ENCODE data around the gene ARL16. TPM values are rescaled to one million over a fixed set of nuclear protein-coding genes. Genes with fewer than 3 reads are reported as not detected.

The ARL16 gene
- total RNA-seq, 1 donor from 2014 or later, result 32.1 TPM

DNA sequence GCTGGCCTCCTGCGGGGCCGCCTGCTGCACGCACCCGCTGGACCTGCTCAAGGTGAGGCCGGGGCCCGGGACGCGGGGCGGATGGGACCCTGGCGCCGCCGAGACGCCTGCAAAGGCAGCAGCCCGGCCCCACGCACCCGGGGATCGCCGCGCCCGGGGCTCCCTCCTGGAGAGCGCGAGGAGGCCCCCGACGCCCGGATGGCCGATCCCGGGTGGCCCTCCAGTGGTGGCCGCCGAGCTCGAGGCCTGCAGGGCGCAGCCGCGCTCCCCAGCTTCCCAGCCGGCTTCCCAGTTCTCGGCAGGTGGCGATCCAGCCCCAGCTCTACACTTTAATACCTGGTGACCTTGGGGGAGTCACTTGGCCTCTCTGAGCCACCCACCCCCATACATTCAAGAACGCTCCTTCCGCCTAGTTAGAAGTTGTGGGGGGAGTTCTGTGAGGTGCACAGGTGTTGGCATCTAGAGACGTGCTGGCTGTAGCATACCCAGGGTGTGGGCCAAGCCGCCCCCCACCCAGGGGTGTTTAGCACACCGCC lies 28.9 kb upstream of the ARL16 start:
- DNase-seq, result no peak

DNA sequence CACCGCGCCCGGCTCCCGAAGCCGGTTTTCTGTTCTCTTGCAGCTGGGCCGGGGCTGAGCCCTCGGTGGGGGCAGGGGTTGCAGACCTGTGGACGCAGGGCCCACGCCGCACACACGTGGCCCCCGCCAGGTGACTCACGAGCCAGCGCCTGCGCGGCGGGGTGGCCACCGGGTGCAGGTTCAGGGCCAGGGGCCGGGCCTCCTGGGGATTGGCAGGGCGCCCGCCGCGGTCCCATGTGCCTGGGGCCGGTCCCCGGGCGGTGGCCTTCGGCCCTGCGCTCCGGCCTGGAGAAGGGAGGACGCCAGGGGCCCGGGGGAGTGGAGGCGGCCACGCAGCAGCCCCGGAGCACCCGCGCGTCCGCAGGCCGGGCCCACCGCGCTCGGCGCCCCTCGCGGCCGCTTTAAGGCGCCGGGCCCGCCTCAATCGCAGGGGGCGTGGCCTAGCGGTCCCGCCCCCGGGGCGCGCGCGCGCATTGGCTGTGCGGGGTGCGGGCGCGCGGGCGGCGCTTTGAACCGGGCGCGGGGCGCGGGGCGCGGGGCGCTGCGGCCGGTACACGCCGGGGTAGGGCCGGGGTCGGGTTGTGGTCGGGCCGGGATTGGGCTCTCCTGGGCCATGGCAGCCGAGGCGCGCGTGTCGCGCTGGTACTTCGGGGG lies 28.3 kb upstream of the ARL16 start, which contains the start of gene SLC25A10:
Gene SLC25A10 (plus strand): TSS at position 471 of the 654 bp plus-strand sequence. CDS start 143 bp downstream, at position 614.
- DNase-seq, result peak; percentile 28

DNA sequence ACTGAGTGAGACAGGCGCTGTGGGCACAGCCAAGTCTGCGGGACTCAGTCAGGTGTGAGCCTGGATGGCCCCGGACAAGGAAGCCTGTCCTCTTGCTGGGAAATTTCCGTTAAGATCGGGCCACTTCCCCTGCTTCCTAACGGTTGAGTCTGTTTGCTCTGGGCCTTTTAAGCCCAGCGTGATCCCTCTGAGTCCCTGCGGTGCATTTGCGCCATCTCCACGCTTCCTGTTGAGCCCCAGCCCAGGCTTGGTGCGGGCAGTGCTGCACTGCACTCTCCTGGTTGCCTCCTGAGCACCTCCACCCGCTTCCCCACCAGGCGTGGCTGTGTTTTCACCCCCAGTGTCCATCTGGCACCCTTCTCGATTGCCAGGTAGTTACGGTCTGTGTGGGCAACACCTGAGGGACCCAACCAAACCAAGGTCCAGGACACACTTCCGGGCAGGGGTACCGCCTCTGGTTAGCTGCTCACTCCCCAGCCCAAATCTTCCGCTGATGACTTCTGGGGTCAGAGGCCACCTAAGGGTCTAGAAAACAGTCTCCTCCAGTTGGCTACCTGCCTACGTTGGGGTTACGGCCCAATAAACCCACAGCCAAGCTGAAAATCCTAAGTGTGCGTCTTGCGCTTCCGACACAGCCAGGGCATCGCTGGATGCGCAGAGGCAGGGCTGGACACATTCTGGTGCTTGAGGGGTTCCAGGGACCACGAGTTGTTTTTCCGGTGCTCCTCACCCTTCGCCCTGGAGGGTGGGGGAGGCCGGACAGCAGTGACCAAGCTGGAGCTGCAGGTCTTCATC lies 27.1 kb upstream of the ARL16 start:
- no peak for DNase-seq

DNA sequence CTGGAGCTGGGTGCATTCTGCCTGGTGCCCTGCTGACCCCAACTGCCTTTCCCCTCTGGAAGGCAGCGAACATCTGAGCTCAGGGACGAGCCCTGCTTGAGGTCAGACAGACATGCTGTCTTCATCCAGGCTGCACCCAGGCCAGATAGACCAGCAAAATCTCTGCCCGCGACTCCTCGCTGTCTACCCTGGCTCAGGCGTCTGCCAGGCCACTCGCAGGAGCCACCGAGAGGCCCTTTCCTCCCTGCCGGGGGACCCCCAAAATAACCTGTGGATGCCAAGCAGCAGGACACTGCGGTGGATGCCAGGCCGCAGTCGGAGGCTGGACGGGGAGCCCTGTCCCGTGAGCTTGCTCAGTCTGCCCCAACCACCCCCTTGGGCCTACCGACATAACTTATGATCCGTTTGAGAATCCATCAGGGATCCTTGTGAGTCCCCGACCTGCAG lies 25.2 kb upstream of the ARL16 start:
- no peak for DNase-seq

DNA sequence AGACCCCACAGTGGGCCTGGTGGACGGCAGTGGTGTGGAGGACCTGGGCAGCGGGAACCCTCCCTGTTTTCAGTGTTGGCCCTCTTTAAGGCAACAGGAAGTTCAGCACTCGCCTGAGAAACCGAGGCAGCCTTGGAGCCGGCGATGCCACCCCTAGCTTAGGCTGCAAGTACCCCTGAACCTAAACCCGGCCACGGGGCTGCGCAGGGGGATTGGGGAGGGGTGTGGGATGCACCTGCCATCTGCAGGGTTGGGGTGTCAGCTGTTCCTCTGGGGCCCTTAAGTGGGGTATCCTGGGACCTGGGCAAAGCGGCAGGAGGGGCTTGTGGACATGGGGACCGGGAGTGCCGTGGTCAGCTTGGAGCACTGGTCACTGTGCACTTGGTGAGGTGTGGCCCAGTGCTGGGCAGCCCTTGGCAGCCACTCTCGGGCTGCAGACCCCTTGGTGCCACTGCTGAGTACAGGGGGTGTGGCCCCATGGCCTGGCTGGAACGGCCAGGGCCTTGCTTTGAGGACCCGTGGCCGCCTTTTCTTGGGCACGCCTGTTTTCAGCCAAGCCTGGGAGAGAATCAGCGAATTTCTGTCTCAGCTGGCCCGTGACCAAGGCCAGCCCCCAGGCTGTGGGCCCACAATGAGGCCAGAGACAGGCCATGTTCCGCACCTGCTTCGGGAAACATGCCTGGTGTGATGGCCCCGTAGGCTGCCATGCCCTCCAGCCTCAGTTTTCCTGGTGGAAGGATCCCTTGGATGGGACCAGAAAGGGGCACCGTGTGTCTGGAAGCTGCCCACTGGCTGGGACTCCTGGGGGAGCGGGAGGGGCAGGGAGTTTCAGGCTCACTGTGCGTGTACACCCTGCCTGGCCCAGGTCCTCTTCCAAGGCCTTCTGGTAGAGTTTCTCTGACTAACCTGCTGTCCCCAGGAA lies 24.4 kb upstream of the ARL16 start:
- no peak for DNase-seq

DNA sequence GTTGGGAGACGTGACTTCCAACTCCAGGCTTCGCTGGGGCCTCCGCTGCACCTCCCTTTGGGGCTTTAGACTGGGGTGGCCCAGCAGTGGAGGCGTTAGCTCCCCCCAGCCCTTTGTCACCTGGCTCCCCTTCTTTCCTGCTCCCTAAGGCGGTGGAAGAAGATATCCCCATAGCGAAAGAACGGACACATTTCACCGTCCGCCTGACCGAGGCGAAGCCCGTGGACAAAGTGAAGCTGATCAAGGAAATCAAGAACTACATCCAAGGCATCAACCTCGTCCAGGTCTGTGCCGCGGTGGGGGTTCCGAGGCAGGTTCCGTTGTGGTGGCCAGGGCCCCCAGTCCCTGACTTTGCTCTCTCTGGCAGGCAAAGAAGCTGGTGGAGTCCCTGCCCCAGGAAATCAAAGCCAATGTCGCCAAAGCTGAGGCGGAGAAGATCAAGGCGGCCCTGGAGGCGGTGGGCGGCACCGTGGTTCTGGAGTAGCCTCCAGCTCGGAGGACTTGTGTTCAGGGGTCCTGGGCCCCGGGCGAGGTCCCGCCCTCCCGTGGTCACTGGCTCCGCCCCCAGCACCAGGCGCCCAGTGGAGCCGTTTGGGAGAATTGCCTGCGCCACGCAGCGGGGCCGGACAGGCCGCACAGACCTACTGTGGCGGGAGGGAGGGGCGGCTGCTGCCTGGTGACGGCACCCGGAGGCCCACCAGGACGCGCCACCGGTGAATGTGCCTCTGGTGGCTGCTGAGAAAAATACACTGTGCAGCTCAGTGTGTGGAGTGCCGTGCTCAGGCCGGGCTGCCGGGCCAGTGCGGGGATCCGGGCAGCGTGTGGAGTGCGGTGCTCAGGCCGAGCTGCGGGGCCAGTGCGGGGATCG lies 23.4 kb upstream of the ARL16 start:
- no peak for DNase-seq

DNA sequence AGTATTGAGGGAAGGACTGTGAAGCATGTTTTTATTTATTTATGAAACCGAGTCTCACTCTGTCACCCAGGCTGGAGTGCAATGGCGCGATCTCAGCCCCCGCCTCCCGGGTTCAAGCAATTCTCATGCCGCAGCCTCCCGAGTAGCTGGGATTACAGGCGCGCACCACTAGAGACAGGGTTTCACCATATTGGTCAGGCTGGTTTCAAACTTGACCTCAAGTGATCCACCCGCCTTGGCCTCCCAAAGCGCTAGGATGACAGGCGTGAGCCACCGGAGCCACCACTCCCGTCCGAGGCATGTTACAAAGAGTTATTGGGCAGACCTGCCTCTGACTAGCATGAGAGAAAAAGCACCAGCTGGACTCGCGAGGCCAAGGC lies 22.6 kb upstream of the ARL16 start:
- DNase-seq, result no peak

DNA sequence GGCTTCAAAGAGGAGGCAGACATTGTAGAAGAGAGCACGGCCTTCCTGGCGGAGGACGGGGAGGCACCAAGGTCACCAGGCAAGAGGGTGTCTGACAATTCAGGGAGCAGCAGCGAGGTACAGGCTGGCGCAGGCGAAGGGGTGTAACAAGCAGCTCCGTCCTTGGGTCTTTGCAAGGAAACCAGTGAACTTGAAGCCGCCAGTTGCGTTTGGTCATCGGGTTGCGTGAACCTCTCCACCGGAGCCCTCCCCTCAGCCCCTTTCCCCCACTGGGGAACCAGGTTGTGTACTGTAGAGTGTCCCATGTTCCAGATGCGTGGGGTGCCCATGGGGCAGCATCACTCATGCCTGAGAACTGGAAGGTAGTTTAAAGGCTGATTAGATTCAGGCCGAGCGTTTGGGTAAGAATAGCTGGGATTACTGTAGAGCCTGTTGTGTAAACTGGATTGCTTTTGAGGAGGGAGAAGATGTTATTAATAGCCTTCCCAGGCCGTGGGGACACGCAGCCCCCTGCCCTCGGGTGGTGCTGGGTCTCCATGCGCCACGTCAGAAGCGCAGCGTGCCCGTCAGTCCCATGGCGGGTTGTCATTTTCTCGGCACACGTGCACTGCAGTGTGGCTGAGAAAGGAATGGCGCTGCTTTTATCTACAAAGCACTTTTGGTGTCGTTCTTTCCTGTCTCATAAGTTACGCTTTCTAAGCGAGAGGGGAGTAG lies 22.1 kb upstream of the ARL16 start:
- DNase-seq, result no peak

DNA sequence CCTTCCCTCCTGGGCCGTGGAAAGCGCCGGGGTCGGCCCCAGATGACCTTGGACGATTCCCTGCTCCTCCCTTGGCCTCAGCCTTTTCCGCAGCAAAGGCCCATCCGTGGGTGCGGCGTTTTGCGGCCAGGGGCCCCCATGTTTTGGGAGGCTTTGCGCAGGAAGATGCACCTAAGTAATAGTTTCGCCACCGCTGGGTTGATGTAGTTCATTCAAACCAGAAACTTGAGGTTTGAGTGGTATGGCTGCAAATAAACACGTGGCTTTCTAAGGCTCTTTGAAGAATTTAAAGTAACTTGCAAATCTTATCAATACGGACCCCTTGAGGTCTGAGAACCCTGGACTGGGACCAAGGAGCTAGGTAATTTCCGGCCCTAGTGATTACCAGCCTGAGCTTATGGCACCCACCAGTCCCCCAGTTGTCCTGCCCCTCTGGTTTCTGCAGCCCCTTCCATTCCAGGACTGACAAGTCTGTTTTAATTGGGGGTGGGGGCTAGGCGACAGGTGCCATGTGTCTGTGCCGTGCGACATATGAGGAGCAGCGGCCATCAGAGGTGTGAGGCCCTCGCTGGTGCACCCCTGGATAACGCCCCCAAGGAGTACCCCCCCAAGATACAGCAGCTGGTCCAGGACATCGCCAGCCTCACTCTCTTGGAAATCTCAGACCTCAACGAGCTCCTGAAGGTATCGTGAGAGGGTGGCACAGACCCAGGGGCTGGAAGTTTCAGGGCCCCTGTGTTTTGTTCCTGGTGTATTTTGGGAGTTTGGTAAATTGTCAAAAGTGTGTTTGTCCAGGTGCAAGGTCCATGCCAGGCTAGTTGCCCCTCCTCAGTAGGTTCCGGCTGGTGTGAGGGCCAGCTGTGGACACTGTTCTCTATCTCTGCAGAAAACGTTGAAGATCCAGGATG lies 20.4 kb upstream of the ARL16 start:
- no peak for DNase-seq

DNA sequence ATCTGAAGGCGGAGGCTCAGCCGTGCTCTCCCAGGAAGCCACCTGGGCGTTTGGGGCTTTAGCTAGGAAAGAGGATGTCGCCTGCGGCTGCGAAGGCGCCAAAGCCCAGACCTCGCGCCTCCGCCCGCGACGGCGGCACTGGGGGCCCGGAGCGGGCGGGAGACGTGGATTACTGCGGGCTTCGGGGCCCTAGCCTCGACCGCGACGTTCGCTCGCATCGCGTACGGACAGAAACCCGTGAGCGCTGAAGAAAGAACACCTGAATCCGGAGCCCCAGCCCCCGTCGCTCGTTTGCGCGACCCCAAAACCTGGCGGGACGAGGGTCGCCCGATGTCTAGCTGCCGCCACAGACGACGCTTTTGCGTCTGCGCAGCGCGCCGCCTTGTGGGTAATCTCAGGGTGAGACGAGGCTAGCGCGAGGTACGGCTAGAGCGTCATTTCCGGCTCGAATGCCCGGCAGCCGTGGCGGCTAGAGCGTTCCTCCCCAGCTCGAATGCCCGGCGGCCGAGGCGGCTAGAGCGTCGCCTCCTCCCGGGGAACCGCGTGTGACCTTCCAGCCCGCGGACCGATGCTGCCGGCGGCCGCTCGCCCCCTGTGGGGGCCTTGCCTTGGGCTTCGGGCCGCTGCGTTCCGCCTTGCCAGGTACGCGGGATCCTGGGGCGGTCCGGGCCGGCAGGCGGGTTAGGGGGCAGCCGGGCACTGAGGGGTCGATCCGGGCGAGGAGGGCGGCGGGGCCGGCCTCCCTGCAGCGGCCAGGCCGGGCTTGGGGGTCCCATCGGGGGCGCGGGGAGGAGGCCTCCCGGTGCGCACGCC lies 19.5 kb upstream of the ARL16 start, which contains the start of gene MRPL12:
Gene MRPL12 (plus strand): TSS at position 434 of the 813 bp plus-strand sequence. CDS start 135 bp downstream, at position 569.
- peak; percentile 83 for DNase-seq

DNA sequence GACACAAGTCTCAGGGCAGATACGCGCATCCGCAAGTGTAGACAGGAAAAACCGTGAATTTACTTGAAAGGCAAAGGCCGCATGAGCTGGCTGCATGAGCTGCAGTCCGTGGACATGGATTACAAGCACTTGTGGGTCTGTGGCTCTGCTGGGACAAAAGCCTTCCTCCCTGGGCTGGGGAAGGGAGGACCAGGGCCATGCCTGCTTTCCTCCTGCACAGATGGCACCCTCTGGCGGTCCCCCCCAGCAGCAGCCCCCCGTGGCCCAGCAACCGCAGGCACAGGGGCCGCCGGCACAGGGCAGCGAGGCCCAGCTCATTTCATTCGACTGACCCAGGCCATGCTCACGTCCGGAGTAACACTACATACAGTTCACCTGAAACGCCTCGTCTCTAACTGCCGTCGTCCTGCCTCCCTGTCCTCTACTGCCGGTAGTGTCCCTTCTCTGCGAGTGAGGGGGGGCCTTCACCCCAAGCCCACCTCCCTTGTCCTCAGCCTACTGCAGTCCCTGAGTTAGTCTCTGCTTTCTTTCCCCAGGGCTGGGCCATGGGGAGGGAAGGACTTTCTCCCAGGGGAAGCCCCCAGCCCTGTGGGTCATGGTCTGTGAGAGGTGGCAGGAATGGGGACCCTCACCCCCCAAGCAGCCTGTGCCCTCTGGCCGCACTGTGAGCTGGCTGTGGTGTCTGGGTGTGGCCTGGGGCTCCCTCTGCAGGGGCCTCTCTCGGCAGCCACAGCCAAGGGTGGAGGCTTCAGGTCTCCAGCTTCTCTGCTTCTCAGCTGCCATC lies 17.9 kb upstream of the ARL16 start:
- no peak for DNase-seq

DNA sequence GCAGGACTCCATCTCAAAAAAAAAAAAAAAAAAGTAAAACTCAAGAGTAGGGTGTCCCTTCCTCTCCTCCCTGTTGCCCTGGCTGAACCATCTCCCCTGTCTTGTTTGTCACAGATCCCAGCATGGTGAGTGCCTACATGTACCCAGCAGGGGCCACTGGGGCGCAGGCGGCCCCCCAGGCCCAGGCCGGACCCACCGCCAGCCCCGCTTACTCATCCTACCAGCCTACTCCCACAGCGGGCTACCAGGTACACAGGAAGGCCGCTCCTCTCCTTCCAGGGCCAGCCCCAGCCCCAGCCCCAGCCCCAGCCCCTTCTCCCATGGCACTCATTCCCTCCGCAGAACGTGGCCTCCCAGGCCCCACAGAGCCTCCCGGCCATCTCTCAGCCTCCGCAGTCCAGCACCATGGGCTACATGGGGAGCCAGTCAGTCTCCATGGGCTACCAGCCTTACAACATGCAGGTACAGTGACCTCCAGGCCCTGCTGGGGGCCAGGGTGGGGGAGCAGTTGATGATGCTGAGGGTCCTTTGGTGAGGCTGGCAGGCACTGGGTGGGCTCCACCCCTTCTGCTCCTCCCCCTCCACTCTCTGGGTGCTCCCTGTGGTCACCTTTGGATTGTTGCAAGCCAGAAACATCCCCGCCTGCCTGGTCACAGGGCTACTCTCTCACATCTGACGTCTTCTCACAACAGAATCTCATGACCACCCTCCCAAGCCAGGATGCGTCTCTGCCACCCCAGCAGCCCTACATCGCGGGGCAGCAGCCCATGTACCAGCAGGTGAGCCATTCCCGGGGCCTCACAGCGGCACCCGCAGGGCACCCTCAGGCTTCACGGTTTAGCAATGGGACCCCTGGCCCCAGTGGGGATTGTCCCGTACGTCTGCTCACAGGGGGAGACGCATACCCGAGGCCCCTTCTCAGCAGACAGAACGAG lies 17.0 kb upstream of the ARL16 start:
- no peak for DNase-seq

DNA sequence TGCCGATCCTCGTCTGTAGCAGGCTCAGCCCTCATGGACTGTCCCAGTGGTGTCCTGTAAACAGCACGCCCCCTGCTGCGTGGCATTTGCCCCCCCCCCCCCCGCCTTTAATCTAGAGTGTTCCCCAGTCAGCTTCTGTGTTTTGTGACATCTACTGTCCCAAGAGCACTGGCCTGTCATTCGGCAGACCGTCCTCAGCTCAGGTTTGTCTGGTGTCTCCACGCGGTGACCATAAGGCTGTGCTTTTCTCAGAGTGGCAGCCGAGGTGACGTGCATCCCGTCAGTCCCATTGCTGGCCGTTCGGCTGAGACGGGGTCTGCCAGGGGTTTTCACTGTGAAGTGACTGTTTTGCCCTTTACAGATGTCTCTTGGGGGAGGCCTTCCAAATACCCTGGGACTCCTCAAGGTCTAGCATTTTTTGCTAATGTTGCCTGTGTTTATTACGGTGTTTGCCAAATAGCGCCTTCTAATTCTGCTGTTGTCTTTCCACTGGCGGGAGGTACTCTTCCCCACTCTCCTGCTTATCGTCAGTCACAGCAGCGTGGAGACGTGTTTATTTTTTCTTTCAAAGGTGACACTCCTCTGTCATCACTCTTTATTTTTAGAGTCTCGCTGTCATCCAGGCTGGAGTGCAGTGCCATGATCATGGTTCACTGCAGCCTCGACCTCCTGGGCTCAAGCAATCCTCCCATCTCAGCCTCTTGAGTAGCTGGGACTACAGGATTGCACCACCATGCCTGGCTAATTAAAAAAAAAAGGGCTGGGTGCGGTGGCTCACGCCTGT lies 13.9 kb upstream of the ARL16 start:
- no peak for DNase-seq

DNA sequence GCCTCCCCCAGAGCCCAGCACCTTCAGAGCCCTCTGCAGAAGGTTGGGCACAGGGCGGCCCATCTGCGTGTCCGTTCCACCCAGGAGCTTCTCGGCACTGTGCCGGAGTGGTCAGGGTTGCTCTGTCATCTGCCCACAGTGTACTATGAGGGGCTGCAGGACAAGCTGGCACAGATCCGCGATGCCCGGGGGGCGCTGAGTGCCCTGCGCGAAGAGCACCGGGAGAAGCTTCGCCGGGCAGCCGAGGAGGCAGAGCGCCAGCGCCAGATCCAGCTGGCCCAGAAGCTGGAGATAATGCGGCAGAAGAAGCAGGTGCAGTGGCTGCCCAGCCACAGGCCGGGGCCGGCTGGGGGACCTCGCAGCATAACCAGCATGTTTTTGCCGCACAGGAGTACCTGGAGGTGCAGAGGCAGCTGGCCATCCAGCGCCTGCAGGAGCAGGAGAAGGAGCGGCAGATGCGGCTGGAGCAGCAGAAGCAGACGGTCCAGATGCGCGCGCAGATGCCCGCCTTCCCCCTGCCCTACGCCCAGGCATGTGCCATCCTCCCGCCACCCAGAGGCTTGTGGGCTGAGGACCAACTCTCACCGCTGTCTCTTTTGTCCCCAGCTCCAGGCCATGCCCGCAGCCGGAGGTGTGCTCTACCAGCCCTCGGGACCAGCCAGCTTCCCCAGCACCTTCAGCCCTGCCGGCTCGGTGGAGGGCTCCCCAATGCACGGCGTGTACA lies 12.8 kb upstream of the ARL16 start:
- DNase-seq, result no peak

DNA sequence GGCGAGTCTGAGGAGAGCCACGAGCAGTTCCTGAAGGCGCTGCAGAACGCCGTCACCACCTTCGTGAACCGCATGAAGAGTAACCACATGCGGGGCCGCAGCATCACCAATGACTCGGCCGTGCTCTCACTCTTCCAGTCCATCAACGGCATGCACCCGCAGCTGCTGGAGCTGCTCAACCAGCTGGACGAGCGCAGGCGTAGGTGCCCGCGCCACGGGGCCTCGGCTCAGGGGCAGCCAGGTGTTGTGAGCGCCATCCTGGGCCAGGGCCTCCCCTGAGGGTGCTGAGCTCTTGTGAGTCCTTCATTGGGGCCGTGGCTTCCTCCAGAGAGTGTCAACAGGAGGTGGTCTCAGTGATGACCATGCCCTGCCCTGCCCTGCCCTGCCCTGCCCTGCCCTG lies 12.2 kb upstream of the ARL16 start:
- no peak for DNase-seq
